Testis (tissue), 2 donors: ENCODE data around the gene SPINK8.

Experiments
- POLR2A ChIP-seq: fragments of 450-650 bp; IDR thresholded peaks from one replicate; pipeline ENCODE4 v1.6.1; 2017; ENCODE audit warnings: antibody characterized with exemption, mild to moderate bottlenecking, moderate library complexity
- TF ChIP-seq, protein P1 (sequence below), 3 experiments: fragments of 450-650 bp in 2 of 3; fragments of 200-600 bp in 1 of 3; sonication (generic) in 1 of 3; IDR thresholded peaks; one replicate each; pipeline ENCODE4 v1.5.1; 2016 to 2019; ENCODE audit warnings: antibody characterized with exemption in 3 of 3, mild to moderate bottlenecking in 2 of 3, moderate library complexity in 1 of 3

- TF ChIP-seq, protein P1, sequence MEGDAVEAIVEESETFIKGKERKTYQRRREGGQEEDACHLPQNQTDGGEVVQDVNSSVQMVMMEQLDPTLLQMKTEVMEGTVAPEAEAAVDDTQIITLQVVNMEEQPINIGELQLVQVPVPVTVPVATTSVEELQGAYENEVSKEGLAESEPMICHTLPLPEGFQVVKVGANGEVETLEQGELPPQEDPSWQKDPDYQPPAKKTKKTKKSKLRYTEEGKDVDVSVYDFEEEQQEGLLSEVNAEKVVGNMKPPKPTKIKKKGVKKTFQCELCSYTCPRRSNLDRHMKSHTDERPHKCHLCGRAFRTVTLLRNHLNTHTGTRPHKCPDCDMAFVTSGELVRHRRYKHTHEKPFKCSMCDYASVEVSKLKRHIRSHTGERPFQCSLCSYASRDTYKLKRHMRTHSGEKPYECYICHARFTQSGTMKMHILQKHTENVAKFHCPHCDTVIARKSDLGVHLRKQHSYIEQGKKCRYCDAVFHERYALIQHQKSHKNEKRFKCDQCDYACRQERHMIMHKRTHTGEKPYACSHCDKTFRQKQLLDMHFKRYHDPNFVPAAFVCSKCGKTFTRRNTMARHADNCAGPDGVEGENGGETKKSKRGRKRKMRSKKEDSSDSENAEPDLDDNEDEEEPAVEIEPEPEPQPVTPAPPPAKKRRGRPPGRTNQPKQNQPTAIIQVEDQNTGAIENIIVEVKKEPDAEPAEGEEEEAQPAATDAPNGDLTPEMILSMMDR (IDR thresholded peaks at IDR 0.05), result no peak
- no peak for TF ChIP-seq POLR2A
Observed at GRCh38 chr3:48269592-48269991, 63.9 kb downstream of the SPINK8 start.
